Liver (tissue), 3 donors: Measurements from ENCODE around the gene C6orf132.

ENCODE experiments used
- FOXA2 ChIP-seq: IDR thresholded peaks from 2 replicates; pipeline ENCODE4 v1.6.1; 2016; ENCODE audit warnings: antibody characterized with exemption
- RAD21 ChIP-seq, 2 donors: IDR thresholded peaks; 2 replicates each; pipeline ENCODE4 v1.6.1; 2016; ENCODE audit warnings: antibody characterized with exemption in 2 of 2, mild to moderate bottlenecking in 2 of 2
- RXRA ChIP-seq, 2 donors: IDR thresholded peaks; 2 replicates each; pipeline ENCODE4 v1.6.1; 2017 to 2018; ENCODE audit warnings: antibody characterized with exemption in 2 of 2, mild to moderate bottlenecking in 1 of 2
- TF ChIP-seq, protein P1 (sequence below): fragments of 150-350 bp; IDR thresholded peaks from 2 replicates; pipeline ENCODE4 v1.5.1; 2017; ENCODE audit warnings: improper control_type of control experiment, low read depth, low read length; ENCODE audit not compliant: missing input control
- TF ChIP-seq, protein P2 (sequence below): IDR thresholded peaks from 2 replicates; pipeline ENCODE4 v1.6.1; 2016; ENCODE audit warnings: antibody characterized with exemption
- TF ChIP-seq, protein P3 (sequence below): IDR thresholded peaks from 2 replicates; pipeline ENCODE4 v1.6.1; 2016; ENCODE audit warnings: antibody characterized with exemption
- donor health status: healthy.
- donor health status: healthy.

DNA sequence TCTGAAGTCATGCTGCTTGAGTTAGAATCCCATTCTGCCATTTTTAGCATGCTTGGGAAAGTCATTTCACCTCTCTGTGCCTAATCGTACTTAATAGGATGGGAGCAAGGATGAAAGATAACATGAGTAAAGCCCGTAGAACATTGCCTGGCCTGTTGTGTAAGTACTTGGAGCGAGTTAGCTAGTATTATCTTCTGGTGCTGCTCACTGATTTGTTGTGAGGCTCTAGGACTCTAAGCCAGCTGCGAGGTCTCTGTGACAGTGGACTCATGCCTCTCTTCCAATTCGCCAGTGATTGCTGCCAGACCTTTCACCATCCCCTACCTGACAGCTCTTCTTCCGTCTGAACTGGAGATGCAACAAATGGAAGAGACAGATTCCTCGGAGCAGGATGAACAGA, 74.2 kb downstream of the C6orf132 start:
- TF ChIP-seq, protein P1, sequence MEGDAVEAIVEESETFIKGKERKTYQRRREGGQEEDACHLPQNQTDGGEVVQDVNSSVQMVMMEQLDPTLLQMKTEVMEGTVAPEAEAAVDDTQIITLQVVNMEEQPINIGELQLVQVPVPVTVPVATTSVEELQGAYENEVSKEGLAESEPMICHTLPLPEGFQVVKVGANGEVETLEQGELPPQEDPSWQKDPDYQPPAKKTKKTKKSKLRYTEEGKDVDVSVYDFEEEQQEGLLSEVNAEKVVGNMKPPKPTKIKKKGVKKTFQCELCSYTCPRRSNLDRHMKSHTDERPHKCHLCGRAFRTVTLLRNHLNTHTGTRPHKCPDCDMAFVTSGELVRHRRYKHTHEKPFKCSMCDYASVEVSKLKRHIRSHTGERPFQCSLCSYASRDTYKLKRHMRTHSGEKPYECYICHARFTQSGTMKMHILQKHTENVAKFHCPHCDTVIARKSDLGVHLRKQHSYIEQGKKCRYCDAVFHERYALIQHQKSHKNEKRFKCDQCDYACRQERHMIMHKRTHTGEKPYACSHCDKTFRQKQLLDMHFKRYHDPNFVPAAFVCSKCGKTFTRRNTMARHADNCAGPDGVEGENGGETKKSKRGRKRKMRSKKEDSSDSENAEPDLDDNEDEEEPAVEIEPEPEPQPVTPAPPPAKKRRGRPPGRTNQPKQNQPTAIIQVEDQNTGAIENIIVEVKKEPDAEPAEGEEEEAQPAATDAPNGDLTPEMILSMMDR = no peak
- TF ChIP-seq RAD21 (IDR thresholded peaks at IDR 0.05) = no peak
- TF ChIP-seq FOXA2 = no peak
- TF ChIP-seq, protein P2, sequence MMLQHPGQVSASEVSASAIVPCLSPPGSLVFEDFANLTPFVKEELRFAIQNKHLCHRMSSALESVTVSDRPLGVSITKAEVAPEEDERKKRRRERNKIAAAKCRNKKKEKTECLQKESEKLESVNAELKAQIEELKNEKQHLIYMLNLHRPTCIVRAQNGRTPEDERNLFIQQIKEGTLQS = no peak
- TF ChIP-seq, protein P3, sequence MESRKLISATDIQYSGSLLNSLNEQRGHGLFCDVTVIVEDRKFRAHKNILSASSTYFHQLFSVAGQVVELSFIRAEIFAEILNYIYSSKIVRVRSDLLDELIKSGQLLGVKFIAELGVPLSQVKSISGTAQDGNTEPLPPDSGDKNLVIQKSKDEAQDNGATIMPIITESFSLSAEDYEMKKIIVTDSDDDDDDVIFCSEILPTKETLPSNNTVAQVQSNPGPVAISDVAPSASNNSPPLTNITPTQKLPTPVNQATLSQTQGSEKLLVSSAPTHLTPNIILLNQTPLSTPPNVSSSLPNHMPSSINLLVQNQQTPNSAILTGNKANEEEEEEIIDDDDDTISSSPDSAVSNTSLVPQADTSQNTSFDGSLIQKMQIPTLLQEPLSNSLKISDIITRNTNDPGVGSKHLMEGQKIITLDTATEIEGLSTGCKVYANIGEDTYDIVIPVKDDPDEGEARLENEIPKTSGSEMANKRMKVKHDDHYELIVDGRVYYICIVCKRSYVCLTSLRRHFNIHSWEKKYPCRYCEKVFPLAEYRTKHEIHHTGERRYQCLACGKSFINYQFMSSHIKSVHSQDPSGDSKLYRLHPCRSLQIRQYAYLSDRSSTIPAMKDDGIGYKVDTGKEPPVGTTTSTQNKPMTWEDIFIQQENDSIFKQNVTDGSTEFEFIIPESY = no peak
- no peak for TF ChIP-seq RXRA (IDR thresholded peaks at IDR 0.05)
